ENCODE results near the gene ENKUR.

DNA sequence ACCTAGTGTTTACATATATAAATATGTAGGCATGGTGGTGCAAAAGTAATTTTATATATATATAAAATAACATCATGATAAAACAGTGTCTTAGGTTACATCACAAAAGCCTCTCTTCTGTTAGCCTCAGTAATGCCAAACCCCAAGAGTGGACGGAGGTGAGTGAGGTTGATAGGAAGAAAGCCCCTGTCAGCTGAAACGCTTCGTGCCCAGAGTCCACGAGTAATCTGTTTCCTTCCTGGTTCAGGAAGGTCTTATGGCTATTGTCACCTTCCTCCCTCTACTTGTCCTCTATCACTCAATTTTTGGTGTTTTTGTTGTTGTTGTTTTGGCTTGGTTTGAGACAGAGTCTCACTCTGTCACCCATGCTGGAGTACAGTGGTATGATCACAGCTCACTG is 41.9 kb upstream of the ENKUR start:
- no peak for TF ChIP-seq POLR2AphosphoS5 (IDR thresholded peaks at IDR 0.05)
- TF ChIP-seq, protein P1, sequence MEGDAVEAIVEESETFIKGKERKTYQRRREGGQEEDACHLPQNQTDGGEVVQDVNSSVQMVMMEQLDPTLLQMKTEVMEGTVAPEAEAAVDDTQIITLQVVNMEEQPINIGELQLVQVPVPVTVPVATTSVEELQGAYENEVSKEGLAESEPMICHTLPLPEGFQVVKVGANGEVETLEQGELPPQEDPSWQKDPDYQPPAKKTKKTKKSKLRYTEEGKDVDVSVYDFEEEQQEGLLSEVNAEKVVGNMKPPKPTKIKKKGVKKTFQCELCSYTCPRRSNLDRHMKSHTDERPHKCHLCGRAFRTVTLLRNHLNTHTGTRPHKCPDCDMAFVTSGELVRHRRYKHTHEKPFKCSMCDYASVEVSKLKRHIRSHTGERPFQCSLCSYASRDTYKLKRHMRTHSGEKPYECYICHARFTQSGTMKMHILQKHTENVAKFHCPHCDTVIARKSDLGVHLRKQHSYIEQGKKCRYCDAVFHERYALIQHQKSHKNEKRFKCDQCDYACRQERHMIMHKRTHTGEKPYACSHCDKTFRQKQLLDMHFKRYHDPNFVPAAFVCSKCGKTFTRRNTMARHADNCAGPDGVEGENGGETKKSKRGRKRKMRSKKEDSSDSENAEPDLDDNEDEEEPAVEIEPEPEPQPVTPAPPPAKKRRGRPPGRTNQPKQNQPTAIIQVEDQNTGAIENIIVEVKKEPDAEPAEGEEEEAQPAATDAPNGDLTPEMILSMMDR (IDR thresholded peaks at IDR 0.05), result no peak
- no peak for TF ChIP-seq POLR2A (IDR thresholded peaks at IDR 0.05)

Measured in prostate gland (tissue), 2 donors.